ENCODE data around the gene SHD. TPM values are rescaled to one million over a fixed set of nuclear protein-coding genes. Genes with fewer than 3 reads are reported as not detected.

Gene SHD
- total RNA-seq, 1 donor from 2014 or later: 4.8 TPM

- no peak overlapping the region for H3K27ac Mint-ChIP-seq
- H3K4me3 Mint-ChIP-seq: no peak overlapping the region
- H3K4me1 Mint-ChIP-seq: no peaks in the 10 kb centered on the region
- no peaks in the 10 kb centered on the region for H3K27me3 Mint-ChIP-seq (ENCODE audit: low read depth)
- TF ChIP-seq, protein P1, sequence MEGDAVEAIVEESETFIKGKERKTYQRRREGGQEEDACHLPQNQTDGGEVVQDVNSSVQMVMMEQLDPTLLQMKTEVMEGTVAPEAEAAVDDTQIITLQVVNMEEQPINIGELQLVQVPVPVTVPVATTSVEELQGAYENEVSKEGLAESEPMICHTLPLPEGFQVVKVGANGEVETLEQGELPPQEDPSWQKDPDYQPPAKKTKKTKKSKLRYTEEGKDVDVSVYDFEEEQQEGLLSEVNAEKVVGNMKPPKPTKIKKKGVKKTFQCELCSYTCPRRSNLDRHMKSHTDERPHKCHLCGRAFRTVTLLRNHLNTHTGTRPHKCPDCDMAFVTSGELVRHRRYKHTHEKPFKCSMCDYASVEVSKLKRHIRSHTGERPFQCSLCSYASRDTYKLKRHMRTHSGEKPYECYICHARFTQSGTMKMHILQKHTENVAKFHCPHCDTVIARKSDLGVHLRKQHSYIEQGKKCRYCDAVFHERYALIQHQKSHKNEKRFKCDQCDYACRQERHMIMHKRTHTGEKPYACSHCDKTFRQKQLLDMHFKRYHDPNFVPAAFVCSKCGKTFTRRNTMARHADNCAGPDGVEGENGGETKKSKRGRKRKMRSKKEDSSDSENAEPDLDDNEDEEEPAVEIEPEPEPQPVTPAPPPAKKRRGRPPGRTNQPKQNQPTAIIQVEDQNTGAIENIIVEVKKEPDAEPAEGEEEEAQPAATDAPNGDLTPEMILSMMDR (IDR thresholded peaks at IDR 0.05; ENCODE audit: unreplicated experiment): no peak
- no peak for DNase-seq (ENCODE audit: low spot score in 2 of 2, unreplicated experiment in 2 of 2)
- peaks cover 17% of the 10 kb centered on the region for H3K9me3 Mint-ChIP-seq
- H3K36me3 Mint-ChIP-seq: peaks cover 23% of the 10 kb centered on the region
Observed at GRCh38 chr19:4319067-4319718, 40.1 kb downstream of the SHD start.

DNA sequence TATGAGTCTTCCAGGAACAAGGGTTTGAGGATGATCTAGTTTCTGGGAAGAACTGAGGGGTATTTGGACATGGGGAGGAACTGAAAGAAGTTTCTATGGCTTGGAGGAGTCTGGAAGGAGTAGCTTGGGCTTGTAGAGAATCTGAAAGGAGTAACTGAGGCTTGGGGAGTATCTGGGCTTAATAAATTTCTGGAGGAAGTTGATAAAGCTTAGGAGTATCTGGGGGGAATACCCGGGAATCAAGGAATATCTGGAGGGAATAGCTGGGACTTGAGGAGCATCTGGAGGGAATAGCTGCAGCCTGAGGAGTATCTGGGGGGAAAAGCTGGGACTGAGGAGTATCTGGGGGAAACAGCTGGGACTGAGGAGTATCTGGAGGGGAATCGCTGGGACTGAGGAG is 41.4 kb downstream of the SHD start:
- H3K4me1 Mint-ChIP-seq: no peaks in the 10 kb centered on the region
- peaks cover 17% of the 10 kb centered on the region for H3K9me3 Mint-ChIP-seq
- no peak overlapping the region for H3K4me3 Mint-ChIP-seq
- TF ChIP-seq, protein P1 (IDR thresholded peaks at IDR 0.05; ENCODE audit: unreplicated experiment): no peak
- DNase-seq (ENCODE audit: low spot score in 2 of 2, unreplicated experiment in 2 of 2): no peak
- no peak overlapping the region for H3K27ac Mint-ChIP-seq
- H3K36me3 Mint-ChIP-seq: peaks cover 24% of the 10 kb centered on the region
- H3K27me3 Mint-ChIP-seq (ENCODE audit: low read depth): no peaks in the 10 kb centered on the region

DNA sequence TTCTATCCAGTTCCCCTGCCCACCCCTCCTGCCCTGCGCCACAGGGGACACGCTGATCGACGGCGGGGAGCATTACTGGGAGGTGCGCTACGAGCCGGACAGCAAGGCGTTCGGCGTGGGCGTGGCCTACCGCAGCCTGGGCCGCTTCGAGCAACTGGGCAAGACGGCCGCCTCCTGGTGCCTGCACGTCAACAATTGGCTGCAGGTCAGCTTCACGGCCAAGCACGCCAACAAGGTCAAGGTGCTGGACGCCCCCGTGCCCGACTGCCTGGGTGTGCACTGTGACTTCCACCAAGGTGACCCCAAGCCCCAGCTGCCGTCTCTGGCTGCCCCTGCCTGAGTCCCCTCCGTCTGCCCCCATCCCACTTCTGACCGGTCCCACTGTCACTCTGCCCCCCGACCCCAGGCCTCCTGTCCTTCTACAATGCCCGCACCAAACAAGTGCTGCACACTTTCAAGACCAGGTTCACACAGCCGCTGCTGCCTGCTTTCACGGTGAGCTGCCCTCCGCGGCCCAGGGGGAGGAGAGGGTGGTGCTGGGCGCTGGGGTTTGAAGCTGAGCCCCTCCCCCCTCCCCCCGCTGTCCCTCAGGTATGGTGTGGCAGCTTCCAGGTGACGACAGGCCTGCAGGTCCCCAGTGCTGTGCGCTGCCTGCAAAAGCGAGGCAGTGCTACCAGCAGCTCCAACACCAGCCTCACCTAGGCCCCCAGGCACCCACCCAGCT is 44.0 kb downstream of the SHD start:
- no peak overlapping the region for H3K27ac Mint-ChIP-seq
- H3K9me3 Mint-ChIP-seq: peaks cover 17% of the 10 kb centered on the region
- H3K36me3 Mint-ChIP-seq: peaks cover 21% of the 10 kb centered on the region
- H3K4me1 Mint-ChIP-seq: peaks cover 14% of the 10 kb centered on the region
- no peak overlapping the region for H3K4me3 Mint-ChIP-seq
- peaks cover 8% of the 10 kb centered on the region for H3K27me3 Mint-ChIP-seq (ENCODE audit: low read depth)
- TF ChIP-seq, protein P1 (IDR thresholded peaks at IDR 0.05; ENCODE audit: unreplicated experiment): no peak
- no peak for DNase-seq (ENCODE audit: low spot score in 2 of 2, unreplicated experiment in 2 of 2)

GRCh38 chr19:4323692-4324091 is 44.6 kb downstream of the SHD start:
- DNase-seq (ENCODE audit: low spot score in 2 of 2, unreplicated experiment in 2 of 2): no peak
- H3K4me1 Mint-ChIP-seq: peaks cover 17% of the 10 kb centered on the region
- peaks cover 16% of the 10 kb centered on the region for H3K36me3 Mint-ChIP-seq
- TF ChIP-seq, protein P1 (IDR thresholded peaks at IDR 0.05; ENCODE audit: unreplicated experiment): no peak
- H3K4me3 Mint-ChIP-seq: no peak overlapping the region
- no peak overlapping the region for H3K27ac Mint-ChIP-seq
- peaks cover 8% of the 10 kb centered on the region for H3K27me3 Mint-ChIP-seq (ENCODE audit: low read depth)
- H3K9me3 Mint-ChIP-seq: peaks cover 17% of the 10 kb centered on the region

GRCh38 chr19:4324228-4324627 is 45.2 kb downstream of the SHD start:
- H3K36me3 Mint-ChIP-seq: peaks cover 12% of the 10 kb centered on the region
- H3K9me3 Mint-ChIP-seq: peaks cover 12% of the 10 kb centered on the region
- no peak for DNase-seq (ENCODE audit: low spot score in 2 of 2, unreplicated experiment in 2 of 2)
- H3K4me1 Mint-ChIP-seq: peaks cover 18% of the 10 kb centered on the region
- TF ChIP-seq, protein P1 (IDR thresholded peaks at IDR 0.05; ENCODE audit: unreplicated experiment): no peak
- peaks cover 8% of the 10 kb centered on the region for H3K27me3 Mint-ChIP-seq (ENCODE audit: low read depth)
- no peak overlapping the region for H3K27ac Mint-ChIP-seq
- no peak overlapping the region for H3K4me3 Mint-ChIP-seq

Measured in mesothelial cell of epicardium (in vitro differentiated cells).